ENCODE measurements around the gene LRCH4. TPM values are rescaled to one million over a fixed set of nuclear protein-coding genes. Genes with fewer than 3 reads are reported as not detected.
"Not testable (repeated sequence)": the region's sequence is repeated elsewhere in the genome, so short reads cannot be mapped to it uniquely, and the experiment has no call there.

The LRCH4 gene
- total RNA-seq, 4 donors from 2014 or later: 55.0 to 107 (median 76.6) TPM

DNA sequence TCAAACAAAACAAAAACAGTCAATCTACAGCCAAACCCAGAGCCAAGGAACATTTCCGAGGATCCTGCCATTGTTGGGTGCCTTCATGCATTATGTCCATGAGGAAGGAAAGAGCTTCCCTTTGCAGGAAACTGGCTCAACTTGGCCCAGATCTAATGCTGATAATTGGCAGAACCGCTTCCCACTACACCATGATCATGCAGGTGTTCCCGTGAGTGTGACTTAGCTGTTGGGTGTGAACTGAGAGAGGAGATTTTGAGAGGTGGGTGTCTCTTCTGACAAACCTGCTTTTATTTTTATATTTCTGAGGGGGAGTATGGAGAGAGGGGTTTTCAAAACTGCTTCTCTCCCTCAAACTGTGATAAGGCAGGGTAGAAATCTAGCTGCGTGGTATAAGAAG lies 26.8 kb downstream of the LRCH4 start:
- Histone ChIP-seq H3K9me3 (no peaks in the 10 kb centered on the region), H3K36me3 (peaks cover 4 to 23% of the 10 kb centered on the region in 2 donors), H3K27me3 (no peaks in the 10 kb centered on the region), H3K4me1 (peaks cover 0 to 2% of the 10 kb centered on the region in 2 donors), H3K27ac (peak overlapping the region in 1 of 3 donors; percentile 5), H3K4me3 (replicated peaks in 1 of 3) (no peak overlapping the region)
- 85 to 87% methylated on average over 4 of the region's 4 CpGs for WGBS, 2 donors
- no peak for DNase-seq
- intact Hi-C loops (cut with DNase I): loop anchor here (5.0 kb wide), 1 partner anchor 77 kb away; the partner anchor contains the start of gene NYAP1
- TF ChIP-seq CTCF (IDR thresholded peaks at IDR 0.05) (no peak), POLR2A (IDR thresholded peaks at IDR 0.05) (no peak)

DNA sequence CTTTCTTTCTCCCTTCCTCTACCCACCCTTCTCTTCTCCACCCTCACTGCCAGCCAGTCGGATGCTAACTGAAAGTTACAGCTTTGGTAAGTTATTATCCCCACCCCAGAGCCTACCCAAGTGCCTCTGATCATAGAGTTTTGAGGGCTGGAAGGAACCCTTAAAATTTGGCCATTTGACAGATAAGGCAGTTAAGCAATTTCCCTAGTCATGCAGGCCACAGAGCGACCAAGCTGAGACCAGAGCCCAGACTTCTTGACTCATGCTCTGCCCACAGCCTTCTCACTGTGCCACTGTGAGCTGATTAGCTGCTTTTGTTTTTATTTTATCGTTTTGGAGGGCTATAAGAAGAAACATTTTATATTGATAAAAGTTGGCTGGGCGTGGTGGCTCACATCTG lies 29.4 kb downstream of the LRCH4 start:
- no peak overlapping the region for H3K27ac ChIP-seq
- intact Hi-C loops (cut with DNase I): loop anchor here (5.0 kb wide), 1 partner anchor 74 kb away; the partner anchor contains the start of gene NYAP1
- H3K4me3 ChIP-seq (replicated peaks in 1 of 3): no peak overlapping the region
- DNase-seq: no peak
- TF ChIP-seq POLR2A (IDR thresholded peaks at IDR 0.05) (no peak), CTCF (IDR thresholded peaks at IDR 0.05) (no peak)
- H3K36me3 ChIP-seq: peaks cover 4 to 35% of the 10 kb centered on the region in 2 donors
- WGBS, 2 donors: 74 to 83% methylated on average over 4 of the region's 4 CpGs
- H3K9me3 ChIP-seq: no peaks in the 10 kb centered on the region
- H3K27me3 ChIP-seq: no peaks in the 10 kb centered on the region
- no peaks in the 10 kb centered on the region for H3K4me1 ChIP-seq

- intact Hi-C loops (cut with DNase I): loop anchor here (5.0 kb wide), 1 partner anchor 73 kb away; the partner anchor contains the start of gene NYAP1
- WGBS, 2 donors: 84 to 95% methylated on average over 5 of the region's 5 CpGs
- TF ChIP-seq POLR2A (IDR thresholded peaks at IDR 0.05): no peak
- no peak for TF ChIP-seq CTCF (IDR thresholded peaks at IDR 0.05)
- Histone ChIP-seq H3K4me1 (no peaks in the 10 kb centered on the region), H3K36me3 (peaks cover 4 to 40% of the 10 kb centered on the region in 2 donors), H3K27ac (no peak overlapping the region), H3K4me3 (replicated peaks in 1 of 3) (no peak overlapping the region), H3K9me3 (no peaks in the 10 kb centered on the region), H3K27me3 (no peaks in the 10 kb centered on the region)
- no peak for DNase-seq
These were observed 30.2 kb downstream of the LRCH4 start for GRCh38 chr7:100555701-100556100.

- Histone ChIP-seq H3K27ac (no peak overlapping the region), H3K4me3 (replicated peaks in 1 of 3) (no peak overlapping the region), H3K27me3 (no peaks in the 10 kb centered on the region), H3K9me3 (no peaks in the 10 kb centered on the region), H3K4me1 (peaks cover 8 to 17% of the 10 kb centered on the region in 2 donors), H3K36me3 (peaks cover 4 to 45% of the 10 kb centered on the region in 2 donors)
- 88 to 92% methylated on average over 3 of the region's 3 CpGs for WGBS, 2 donors
- TF ChIP-seq POLR2A (IDR thresholded peaks at IDR 0.05) (no peak), CTCF (IDR thresholded peaks at IDR 0.05) (no peak)
- intact Hi-C loops (cut with DNase I): no loop called here
- no peak for DNase-seq
These were observed 32.9 kb downstream of the LRCH4 start for GRCh38 chr7:100553032-100553431.

- intact Hi-C loops (cut with DNase I): no loop called here
- H3K9me3 ChIP-seq: no peaks in the 10 kb centered on the region
- DNase-seq: no peak
- WGBS, 2 donors: 92 to 97% methylated on average over 2 of the region's 2 CpGs
- H3K4me1 ChIP-seq: peaks cover 13 to 22% of the 10 kb centered on the region in 2 donors
- H3K27ac ChIP-seq: no peak overlapping the region
- H3K36me3 ChIP-seq: peaks cover 4 to 45% of the 10 kb centered on the region in 2 donors
- H3K4me3 ChIP-seq (replicated peaks in 1 of 3): no peak overlapping the region
- TF ChIP-seq POLR2A (IDR thresholded peaks at IDR 0.05) (no peak), CTCF (IDR thresholded peaks at IDR 0.05) (no peak)
- no peaks in the 10 kb centered on the region for H3K27me3 ChIP-seq
These were observed 33.4 kb downstream of the LRCH4 start for GRCh38 chr7:100552532-100552931.

- DNase-seq; intact Hi-C loops (cut with DNase I); H3K9me3 ChIP-seq; H3K27me3 ChIP-seq; H3K4me3 ChIP-seq (replicated peaks in 1 of 3): not testable (repeated sequence)
- Histone ChIP-seq H3K27ac (peak overlapping the region; percentile 96 to 99 (median 96)), H3K4me1 (peaks cover 49 to 60% of the 10 kb centered on the region in 2 donors), H3K36me3 (peaks cover 0 to 24% of the 10 kb centered on the region in 2 donors)
- WGBS, 2 donors: 44 to 72% methylated on average over 5 of the region's 5 CpGs
These were observed 37.5 kb downstream of the LRCH4 start for GRCh38 chr7:100548446-100548845.

Measured in thyroid gland (tissue), 4 donors.